HG03135 (cell line): ENCODE results near the gene POLD1.
"Not testable (repeated sequence)": the region's sequence is repeated elsewhere in the genome, so short reads cannot be mapped to it uniquely, and the experiment has no call there.

Experiments
- ATAC-seq: cut with Tn5 transposase; IDR thresholded peaks from one replicate; pipeline ENCODE4 v1.9.1; 2021; ENCODE audit warnings: mild to moderate bottlenecking, moderate library complexity; ENCODE audit not compliant: unreplicated experiment

The POLD1 gene

DNA sequence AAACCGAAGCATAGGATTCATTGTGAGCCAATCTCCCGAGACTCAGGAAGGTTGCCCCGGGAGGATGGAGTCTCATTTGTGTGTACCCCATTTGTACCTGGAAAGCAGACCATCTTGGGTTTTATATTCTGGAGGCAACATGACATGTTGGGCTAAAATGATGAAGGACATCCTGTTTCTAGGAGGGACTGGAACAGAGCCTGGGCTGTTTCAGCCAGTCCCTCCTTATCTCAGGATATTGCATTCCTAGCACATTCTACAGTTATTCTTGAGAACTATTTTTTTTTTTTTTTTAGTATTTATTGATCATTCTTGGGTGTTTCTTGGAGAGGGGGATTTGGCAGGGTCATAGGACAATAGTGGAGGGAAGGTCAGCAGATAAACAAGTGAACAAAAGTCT is 6.1 kb downstream of the POLD1 start:
- ATAC-seq, result not testable (repeated sequence)

DNA sequence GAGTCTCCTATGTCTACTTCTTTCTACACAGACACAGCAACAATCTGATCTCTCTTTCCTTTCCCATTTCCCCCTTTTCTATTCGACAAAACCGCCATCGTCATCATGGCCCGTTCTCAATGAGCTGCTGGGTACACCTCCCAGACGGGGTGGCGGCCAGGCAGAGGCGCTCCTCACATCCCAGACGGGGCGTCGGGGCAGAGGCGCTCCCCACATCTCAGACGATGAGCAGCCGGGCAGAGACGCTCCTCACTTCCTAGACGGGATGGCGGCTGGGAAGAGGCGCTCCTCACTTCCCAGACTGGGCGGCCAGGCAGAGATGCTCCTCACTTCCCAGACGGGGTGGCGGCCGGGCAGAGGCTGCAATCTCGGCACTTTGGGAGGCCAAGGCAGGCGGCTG is 6.8 kb downstream of the POLD1 start:
- not testable (repeated sequence) for ATAC-seq

DNA sequence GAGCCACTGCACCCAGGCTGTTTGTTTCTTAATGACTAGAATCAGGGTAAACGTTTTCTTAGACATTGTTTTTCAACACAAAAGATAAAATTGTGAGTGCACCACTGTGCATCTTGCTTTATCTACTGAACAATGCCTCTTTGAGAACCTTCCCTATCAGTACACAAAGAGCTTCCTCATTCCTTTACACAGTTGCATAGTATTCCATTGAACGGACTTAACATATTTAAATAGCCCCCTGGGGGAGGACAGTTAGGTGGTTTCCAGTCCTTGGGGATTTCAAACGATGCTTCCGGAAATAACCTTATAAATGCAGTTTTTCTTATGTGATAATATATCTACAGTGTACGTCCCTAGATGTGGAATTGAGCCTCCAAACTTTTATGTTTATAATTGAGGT is 8.6 kb downstream of the POLD1 start:
- no peak for ATAC-seq

DNA sequence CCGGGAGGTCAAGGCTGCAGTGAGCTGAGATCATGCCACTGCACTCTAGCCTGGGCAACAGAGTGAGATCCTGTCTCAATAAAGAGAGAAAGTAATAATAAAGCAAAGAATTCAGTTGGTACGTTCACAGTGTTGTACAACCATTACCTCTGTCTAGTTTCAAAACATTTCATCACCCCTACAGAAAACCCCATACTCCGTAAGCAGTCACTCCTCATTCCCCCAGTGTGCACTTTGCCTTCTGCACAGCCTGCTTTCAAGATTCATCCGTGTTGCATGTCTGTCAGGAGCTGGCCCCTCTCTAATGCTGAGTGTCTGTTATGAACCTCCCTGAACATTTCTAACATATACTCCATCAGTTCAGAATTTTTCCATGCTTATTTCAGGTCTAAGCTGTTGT is 9.4 kb downstream of the POLD1 start:
- ATAC-seq, result no peak

DNA sequence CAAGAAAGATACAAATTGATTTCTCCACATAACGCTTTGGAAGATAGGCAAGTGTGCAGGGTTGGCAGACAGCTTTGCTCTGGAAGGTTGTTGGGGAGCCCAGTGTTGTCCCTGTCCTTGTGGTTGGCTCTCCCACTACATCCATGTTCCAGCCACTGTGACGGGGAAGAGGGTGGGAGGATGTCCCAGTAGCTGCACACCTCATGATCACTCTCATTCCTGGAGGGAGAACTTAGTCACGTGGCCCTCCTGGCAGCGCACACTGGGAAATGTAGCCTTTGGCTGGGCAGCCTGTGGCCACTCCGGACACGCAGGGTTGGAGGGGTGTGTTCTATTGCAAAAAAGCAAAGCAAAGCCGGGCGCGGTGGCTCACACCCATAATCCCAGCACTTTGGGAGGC is 9.9 kb downstream of the POLD1 start:
- ATAC-seq, result no peak

DNA sequence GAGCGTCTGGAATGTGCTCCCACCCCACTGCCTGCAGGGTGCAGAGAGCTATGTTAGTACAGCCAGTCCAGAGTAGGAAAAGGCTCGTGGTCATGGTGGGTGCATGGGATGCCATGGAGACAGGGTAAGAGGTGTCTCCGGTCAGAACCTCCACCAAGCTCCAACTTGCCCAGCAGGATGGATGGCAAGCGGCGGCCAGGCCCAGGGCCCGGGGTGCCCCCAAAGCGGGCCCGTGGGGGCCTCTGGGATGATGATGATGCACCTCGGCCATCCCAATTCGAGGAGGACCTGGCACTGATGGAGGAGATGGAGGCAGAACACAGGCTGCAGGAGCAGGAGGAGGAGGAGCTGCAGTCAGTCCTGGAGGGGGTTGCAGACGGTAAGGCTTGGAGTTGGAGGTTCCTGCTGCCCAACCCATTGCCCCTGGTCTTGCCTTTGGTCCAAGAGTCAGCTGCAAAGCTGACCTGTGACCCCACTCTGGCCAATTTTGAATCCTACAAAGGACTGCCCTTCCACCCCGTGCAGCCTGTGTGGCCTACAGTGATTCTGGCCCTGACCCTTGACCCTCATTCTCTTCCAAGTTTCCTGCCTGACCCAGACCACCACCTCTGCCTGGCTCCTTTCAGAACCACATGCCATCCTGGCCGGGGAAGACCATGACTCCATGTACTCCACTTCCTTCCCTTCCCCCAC is 14.7 kb downstream of the POLD1 start:
- no peak for ATAC-seq

DNA sequence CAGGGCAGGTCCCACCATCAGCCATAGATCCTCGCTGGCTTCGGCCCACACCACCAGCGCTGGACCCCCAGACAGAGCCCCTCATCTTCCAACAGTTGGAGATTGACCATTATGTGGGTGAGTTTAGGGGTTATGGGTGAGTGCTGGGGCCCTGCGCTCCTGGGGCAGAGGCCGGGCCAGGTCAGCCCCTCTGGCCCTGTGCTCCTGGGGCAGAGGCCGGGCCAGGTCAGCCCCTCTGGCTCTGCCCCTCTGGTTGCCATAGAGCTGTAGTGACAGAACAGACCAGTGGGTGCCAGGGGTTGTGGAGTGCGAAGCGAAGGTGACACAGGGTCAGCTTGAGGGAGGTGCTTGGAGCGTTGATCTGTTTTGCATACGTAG is 15.2 kb downstream of the POLD1 start:
- no peak for ATAC-seq

DNA sequence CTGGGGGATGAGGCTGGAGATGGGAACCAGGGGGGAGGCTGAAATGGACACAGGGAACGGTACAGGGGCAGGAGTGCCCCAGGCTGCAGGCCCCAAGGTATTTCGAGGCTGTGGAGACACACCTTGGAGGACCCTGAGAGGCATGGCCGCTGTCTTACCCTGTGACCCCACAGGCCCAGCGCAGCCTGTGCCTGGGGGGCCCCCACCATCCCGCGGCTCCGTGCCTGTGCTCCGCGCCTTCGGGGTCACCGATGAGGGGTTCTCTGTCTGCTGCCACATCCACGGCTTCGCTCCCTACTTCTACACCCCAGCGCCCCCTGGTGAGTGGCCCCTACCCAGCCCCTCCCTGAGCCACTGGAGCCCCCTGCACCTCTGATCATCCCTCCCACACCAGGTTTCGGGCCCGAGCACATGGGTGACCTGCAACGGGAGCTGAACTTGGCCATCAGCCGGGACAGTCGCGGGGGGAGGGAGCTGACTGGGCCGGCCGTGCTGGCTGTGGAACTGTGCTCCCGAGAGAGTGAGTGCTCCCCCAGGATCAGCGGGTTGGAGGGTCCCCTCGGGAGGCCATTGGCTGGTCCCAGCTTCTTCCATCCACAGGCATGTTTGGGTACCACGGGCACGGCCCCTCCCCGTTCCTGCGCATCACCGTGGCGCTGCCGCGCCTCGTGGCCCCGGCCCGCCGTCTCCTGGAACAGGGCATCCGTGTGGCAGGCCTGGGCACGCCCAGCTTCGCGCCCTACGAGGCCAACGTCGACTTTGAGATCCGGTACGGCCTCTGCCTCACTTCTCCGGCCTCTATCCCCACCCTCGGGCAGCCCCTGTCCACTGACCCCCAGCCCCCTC is 17.7 kb downstream of the POLD1 start:
- no peak for ATAC-seq

DNA sequence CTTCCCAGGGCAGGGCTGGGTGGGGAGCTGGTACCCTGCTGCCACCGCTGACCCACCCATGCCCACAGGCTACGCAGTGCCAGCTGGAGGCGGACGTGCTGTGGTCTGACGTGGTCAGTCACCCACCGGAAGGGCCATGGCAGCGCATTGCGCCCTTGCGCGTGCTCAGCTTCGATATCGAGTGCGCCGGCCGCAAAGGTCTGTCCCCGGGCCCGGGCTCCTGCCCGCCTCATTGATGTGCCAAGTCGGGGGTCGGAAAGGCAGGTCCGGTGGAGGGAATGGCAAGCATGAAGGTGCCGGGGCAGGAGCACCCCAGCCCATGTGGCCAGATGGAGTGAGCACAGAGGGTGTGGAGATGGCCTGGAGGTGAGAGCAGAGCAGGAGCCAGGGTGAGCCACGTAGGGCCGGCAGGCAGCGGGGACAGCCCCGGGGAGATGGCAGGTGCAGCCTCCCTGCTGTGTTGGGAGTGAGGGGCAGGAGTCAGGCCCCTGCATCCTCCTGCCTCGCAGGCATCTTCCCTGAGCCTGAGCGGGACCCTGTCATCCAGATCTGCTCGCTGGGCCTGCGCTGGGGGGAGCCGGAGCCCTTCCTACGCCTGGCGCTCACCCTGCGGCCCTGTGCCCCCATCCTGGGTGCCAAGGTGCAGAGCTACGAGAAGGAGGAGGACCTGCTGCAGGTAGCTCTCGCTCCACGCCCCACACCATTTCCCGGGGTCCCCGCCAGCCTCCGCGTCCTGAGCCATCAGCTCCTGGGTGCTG is 18.6 kb downstream of the POLD1 start:
- ATAC-seq, result no peak

DNA sequence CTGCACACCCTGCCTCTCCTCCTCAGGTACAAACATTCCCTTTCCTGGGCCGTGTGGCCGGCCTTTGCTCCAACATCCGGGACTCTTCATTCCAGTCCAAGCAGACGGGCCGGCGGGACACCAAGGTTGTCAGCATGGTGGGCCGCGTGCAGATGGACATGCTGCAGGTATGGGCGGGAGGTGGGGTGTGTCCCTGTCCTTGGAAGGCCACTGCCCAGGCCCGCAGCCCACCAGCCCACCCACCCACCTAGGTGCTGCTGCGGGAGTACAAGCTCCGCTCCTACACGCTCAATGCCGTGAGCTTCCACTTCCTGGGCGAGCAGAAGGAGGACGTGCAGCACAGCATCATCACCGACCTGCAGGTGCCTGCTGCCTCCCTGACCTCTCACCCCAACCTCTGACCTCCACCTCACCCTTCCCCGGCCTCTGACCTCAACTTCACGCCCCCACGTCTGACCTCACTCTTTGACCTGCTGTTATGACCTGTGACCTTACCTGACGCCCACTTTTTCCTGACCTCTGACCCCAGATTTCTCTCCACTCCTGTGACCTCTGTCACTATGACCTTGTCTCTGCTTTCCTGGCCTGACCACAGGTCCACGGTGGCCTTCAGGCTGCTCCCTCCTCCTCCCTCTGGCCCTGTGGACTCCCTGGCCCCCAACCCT is 22.1 kb downstream of the POLD1 start:
- no peak for ATAC-seq

DNA sequence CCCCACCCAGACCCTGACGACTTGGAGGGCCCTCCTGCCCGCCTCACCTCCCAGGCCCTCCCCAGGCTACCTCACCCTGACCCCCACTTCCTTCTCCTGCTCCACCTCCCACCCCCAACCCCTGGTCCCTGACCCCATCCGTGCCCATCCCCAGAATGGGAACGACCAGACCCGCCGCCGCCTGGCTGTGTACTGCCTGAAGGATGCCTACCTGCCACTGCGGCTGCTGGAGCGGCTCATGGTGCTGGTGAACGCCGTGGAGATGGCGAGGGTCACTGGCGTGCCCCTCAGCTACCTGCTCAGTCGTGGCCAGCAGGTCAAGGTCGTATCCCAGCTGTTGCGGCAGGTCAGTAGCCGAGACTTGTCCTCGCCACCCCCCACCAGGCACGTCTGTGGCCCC is 22.7 kb downstream of the POLD1 start:
- no peak for ATAC-seq

DNA sequence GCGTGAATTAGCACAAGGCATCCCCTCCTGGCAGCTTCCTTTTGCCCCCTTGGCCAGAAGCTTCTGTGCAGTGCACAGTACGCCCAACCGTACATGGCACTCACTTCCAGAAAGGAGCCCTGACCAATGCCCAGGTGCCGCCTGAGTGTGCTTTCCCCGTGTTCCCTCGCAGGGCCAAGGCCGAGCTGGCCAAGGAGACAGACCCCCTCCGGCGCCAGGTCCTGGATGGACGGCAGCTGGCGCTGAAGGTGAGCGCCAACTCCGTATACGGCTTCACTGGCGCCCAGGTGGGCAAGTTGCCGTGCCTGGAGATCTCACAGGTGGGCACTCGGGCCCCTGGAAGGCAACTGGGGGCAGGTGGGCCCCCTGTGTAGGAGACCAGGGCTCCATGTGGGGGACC is 25.2 kb downstream of the POLD1 start:
- ATAC-seq, result no peak

DNA sequence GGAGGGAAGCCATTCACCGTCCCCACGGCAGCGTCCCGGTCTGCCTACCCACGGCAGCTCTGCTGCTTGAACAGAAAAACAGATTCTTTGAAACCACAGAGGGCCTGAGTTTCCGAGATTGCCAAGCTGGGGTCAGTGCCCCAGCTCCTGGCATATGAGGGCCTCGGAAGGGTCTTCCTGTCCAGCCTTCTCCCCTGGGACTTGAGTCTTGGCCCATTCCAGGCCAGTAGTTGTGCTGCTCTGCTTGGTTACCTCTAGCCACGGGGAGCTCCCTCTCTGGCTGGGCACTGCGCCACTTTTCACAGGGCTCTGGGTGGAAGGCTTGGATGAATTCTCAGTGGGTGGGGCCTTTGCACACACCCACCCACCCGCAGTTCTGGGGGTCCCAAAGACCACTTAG is 26.0 kb downstream of the POLD1 start:
- no peak for ATAC-seq

DNA sequence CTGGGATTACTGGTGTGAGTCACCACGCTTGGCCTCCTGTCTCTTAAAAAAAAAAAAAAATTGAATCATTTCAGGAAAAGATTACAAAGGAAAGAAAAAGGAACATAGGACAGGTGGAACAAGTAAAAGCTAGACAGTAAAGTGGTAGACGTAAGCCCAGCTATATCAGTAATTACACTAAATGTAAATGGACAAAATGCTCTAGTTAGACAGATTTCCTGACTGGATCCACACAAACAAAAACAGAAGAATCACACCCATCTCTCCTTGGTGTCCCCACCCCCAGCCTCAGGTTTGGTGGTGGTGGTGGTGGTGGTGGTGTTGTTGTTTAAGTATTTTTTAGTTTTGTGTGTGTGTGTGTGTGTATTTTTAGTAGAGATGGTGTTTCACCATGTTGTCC is 28.3 kb downstream of the POLD1 start:
- ATAC-seq, result no peak

DNA sequence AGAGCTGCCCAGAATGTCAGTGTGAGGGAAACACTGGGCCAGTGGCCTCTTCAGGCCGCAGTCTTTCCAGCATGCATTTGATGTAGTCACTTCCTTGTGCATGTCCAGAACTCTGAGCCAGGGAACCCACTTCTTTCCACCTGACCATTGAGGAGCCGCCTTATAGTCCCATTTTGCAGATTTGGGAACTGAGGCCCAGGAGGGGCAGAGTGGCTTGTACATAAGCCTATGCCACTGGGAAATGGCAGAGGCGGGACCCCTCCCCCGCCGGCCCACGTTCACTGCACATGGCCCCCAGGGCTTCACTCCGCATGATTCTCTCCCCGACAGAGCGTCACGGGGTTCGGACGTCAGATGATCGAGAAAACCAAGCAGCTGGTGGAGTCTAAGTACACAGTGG is 28.9 kb downstream of the POLD1 start:
- ATAC-seq, result no peak

DNA sequence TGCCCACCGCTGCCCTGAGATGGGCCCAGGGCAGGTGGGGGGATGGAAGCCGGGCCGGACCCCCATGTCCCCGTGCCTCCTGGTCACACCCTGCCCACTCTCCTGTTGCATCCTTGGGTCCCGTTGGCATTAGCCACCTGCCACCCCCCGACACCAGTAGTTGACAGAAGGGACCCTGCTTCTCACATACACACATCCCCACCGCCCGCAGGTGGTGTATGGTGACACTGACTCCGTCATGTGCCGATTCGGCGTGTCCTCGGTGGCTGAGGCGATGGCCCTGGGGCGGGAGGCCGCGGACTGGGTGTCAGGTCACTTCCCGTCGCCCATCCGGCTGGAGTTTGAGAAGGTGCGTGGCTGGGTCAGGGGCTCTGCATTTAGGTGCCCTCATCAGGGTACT is 29.4 kb downstream of the POLD1 start:
- no peak for ATAC-seq

DNA sequence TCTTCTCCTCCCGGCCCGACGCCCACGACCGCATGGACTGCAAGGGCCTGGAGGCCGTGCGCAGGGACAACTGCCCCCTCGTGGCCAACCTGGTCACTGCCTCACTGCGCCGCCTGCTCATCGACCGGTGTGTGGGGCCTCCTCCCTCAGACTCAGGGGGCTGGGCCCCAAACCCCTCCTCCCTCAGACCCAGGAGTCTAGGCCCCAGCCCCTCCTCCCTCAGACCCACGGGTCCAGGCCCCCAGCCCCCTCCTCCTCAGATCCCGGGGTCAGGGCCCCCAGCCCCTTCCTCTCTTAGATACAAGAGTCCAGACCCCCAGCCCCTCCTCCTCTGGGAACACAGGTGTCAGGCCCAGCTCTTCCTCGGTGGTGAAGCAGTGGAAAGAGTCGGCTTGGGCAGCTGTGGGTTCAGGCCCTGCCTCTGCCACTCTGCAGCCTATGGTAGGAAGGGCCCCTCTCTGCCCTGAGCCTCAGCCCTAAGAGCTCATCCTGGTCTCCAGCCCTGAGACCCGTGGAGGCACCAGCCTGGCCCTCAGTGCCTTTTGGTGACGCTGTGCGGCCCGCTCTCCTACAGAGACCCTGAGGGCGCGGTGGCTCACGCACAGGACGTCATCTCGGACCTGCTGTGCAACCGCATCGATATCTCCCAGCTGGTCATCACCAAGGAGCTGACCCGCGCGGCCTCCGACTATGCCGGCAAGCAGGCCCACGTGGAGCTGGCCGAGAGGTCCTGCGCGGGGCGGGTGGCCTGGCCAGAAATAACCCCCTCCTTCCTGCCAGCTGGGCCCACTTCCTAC is 30.9 kb downstream of the POLD1 start:
- ATAC-seq, result peak; percentile 30

DNA sequence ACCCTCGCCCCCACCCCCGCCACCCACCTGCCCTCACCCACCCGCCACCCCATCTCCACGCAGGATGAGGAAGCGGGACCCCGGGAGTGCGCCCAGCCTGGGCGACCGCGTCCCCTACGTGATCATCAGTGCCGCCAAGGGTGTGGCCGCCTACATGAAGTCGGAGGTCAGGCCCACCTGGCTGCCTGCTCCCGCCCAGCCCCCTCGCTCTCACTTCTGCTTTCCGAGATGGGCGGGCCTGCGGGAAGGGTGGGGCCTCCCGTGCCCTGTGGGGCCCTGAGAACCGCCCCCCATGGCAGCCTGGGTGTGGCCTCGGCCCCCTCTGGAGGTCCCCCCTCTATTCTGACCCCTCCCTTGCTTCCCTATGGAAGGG is 31.5 kb downstream of the POLD1 start:
- peak; percentile 34 for ATAC-seq

DNA sequence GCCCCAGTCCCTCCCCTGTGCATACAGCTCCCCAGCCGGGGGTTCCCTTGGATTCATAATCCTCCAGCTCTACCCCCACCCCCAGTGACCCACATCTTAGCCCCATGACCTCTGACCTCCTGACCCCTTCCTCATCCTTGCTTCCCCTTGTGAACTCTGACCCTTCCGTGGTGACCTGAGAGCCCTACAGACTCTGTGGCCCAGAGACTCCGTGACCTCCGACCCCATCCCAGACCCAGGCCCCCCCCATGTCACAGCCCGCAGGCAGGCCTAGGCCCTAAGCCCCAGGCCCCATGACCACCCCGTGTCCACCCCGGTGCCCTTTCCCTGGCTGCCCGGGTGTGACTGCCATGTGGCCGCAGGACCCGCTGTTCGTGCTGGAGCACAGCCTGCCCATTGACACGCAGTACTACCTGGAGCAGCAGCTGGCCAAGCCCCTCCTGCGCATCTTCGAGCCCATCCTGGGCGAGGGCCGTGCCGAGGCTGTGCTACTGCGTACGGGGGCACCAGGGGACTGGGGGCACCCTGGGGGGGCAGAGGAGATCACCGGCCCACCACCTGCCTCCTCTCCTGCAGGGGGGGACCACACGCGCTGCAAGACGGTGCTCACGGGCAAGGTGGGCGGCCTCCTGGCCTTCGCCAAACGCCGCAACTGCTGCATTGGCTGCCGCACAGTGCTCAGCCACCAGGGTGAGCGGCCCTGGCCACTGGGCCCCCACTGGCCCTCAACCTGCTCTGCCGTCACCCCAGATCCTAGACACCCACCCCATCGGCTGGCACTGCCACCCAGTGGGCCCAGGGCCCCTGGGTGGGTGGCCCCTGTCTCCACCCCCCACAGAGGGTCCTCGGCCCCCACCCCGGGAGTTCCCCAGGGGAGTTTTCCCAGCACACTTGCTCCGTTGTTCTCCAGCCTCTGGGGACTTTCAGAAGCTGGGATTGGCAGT is 32.2 kb downstream of the POLD1 start:
- no peak for ATAC-seq
